HepG2 (cell line): ENCODE measurements around the gene TDRD1.

Experiments
- JUND ChIP-seq: sonication (generic); formaldehyde crosslinking; IDR thresholded peaks from 2 replicates; pipeline ENCODE4 v1.8.0; 2022; ENCODE audit warnings: mild to moderate bottlenecking, missing genetic modification reagents
- KAT7 ChIP-seq: IDR thresholded peaks from 2 replicates; pipeline ENCODE4 v1.6.1; 2018; ENCODE audit warnings: borderline replicate concordance, missing compliant biosample characterization
- MLLT10 ChIP-seq: sonication (generic); formaldehyde crosslinking; IDR thresholded peaks from 2 replicates; pipeline ENCODE4 v1.4.0; 2020; ENCODE audit warnings: missing genetic modification reagents
- ZNF331 ChIP-seq: sonication (generic); formaldehyde crosslinking; IDR thresholded peaks from 2 replicates; pipeline ENCODE4 v1.4.0; 2020; ENCODE audit warnings: missing genetic modification reagents
- ZNF564 ChIP-seq: sonication (generic); formaldehyde crosslinking; IDR thresholded peaks from 2 replicates; pipeline ENCODE4 v1.8.1; 2023; ENCODE audit warnings: mild to moderate bottlenecking, missing genetic modification reagents
- ZNF75D ChIP-seq: sonication (generic); formaldehyde crosslinking; IDR thresholded peaks from 2 replicates; pipeline ENCODE4 v1.8.1; 2023; ENCODE audit warnings: missing genetic modification reagents, mild to moderate bottlenecking, borderline replicate concordance
- TF ChIP-seq, protein P1 (sequence below): sonication (generic); formaldehyde crosslinking; IDR thresholded peaks from 2 replicates; pipeline ENCODE4 v1.5.0; 2020; ENCODE audit warnings: mild to moderate bottlenecking, missing genetic modification reagents, moderate library complexity
- TF ChIP-seq, protein P2 (sequence below), 2 experiments: sonication (generic) in 1 of 2; formaldehyde crosslinking in 1 of 2; IDR thresholded peaks; 2 replicates each; pipeline versions ENCODE4 v1.5.1 to v1.6.1; 2011 to 2020; ENCODE audit warnings: borderline replicate concordance in 1 of 2, low read depth in 1 of 2, low read length in 1 of 2, mild to moderate bottlenecking in 1 of 2, missing genetic modification reagents in 1 of 2, moderate library complexity in 1 of 2

DNA sequence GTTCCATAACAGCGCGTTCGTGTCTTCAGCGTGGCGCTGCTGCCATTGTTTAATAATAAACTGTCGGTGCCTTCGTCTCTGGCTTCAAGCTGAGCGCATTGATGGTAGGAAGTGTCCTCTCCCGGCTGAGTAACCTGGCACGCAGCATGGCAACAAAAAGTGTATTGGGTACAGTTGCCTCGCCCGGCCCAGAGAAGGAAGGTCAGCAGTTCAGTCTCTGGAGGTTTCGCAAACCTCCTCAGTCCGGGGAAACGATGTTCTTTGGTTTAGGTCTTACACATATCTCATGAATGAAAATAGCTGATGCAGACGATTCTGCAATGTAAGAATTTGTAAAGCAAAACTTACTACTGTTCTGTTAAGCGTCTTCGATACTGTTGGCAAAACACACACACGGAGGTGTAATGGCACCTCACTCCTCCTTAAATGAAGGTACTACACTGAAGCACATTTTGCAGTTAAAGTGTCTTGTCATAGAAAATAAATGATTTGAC is 4.4 kb upstream of the TDRD1 start:
- TF ChIP-seq ZNF331 (CRISPR knock-in tag) (no peak), ZNF564 (CRISPR knock-in tag) (no peak), MLLT10 (CRISPR knock-in tag) (no peak), KAT7 (CRISPR knock-in tag) (no peak), JUND (CRISPR knock-in tag) (no peak), ZNF75D (CRISPR knock-in tag) (no peak)
- TF ChIP-seq, protein P1, sequence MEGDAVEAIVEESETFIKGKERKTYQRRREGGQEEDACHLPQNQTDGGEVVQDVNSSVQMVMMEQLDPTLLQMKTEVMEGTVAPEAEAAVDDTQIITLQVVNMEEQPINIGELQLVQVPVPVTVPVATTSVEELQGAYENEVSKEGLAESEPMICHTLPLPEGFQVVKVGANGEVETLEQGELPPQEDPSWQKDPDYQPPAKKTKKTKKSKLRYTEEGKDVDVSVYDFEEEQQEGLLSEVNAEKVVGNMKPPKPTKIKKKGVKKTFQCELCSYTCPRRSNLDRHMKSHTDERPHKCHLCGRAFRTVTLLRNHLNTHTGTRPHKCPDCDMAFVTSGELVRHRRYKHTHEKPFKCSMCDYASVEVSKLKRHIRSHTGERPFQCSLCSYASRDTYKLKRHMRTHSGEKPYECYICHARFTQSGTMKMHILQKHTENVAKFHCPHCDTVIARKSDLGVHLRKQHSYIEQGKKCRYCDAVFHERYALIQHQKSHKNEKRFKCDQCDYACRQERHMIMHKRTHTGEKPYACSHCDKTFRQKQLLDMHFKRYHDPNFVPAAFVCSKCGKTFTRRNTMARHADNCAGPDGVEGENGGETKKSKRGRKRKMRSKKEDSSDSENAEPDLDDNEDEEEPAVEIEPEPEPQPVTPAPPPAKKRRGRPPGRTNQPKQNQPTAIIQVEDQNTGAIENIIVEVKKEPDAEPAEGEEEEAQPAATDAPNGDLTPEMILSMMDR (CRISPR knock-in tag) = no peak
- TF ChIP-seq, protein P2, sequence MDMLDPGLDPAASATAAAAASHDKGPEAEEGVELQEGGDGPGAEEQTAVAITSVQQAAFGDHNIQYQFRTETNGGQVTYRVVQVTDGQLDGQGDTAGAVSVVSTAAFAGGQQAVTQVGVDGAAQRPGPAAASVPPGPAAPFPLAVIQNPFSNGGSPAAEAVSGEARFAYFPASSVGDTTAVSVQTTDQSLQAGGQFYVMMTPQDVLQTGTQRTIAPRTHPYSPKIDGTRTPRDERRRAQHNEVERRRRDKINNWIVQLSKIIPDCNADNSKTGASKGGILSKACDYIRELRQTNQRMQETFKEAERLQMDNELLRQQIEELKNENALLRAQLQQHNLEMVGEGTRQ (IDR thresholded peaks at IDR 0.05; ENCODE audit: low read depth, low read length) = no peak
- TF ChIP-seq, protein P2 (CRISPR knock-in tag; IDR thresholded peaks at IDR 0.05; ENCODE audit: borderline replicate concordance) = no peak
